Measurements from ENCODE around the gene RPS6KC1. TPM values are rescaled to one million over a fixed set of nuclear protein-coding genes. Genes with fewer than 3 reads are reported as not detected.
A peak's percentile ranks its signal among the peaks of the same experiment; 100 is the strongest.

The RPS6KC1 gene
- total RNA-seq, 1 experiment from 2014 or later = 16.9 TPM

GRCh38 chr1:213260311-213261075, 209.5 kb downstream of the RPS6KC1 start:
- Histone ChIP-seq H4K91ac (ENCODE audit: insufficient read length, low read depth, low read length) (no peak overlapping the region), H3K27me3 (ENCODE audit: insufficient read depth, low read length) (no peaks in the 10 kb centered on the region), H2BK120ac (ENCODE audit: low read depth, low read length, poor library complexity, severe bottlenecking) (no peak overlapping the region), H3K23ac (ENCODE audit: insufficient read length, low read depth, low read length) (no peak overlapping the region), H3K79me1 (ENCODE audit: insufficient read depth, low read depth, low read length, poor library complexity, severe bottlenecking) (no peaks in the 10 kb centered on the region), H3K4ac (ENCODE audit: low read depth, low read length) (no peak overlapping the region), H2BK15ac (ENCODE audit: low read depth, low read length) (no peak overlapping the region), H3T11ph (ENCODE audit: low read length) (no peak overlapping the region), H3K9ac (ENCODE audit: extremely low read depth, insufficient read length, low read length) (no peak overlapping the region), H4K5ac (ENCODE audit: insufficient read length, low read depth, low read length) (no peak overlapping the region), H3K56ac (ENCODE audit: insufficient read length, low read depth, low read length) (no peak overlapping the region), H3K79me2 (ENCODE audit: insufficient read depth, low read length) (no peaks in the 10 kb centered on the region), H2BK5ac (ENCODE audit: insufficient read length, low read length) (no peak overlapping the region), H3K4me1 (ENCODE audit: insufficient read depth, low read length) (peaks cover 2% of the 10 kb centered on the region), H3K4me2 (ENCODE audit: insufficient read depth, insufficient read length, low read length) (peak overlapping the region; percentile 64), H4K20me1 (ENCODE audit: control insufficient read depth, insufficient read depth, insufficient read length) (no peaks in the 10 kb centered on the region), H2AK5ac (ENCODE audit: insufficient read length, low read length) (no peak overlapping the region), H3K14ac (ENCODE audit: insufficient read depth, low read length) (no peak overlapping the region), H3K23me2 (ENCODE audit: insufficient read length, low read depth, low read length, poor library complexity, severe bottlenecking) (no peaks in the 10 kb centered on the region), H2AFZ (ENCODE audit: low read length) (no peak overlapping the region), H4K8ac (replicated peaks; ENCODE audit: insufficient read length, low read depth, low read length) (no peak overlapping the region), H2BK20ac (ENCODE audit: low read depth, low read length, poor library complexity, severe bottlenecking) (no peak overlapping the region), H3K18ac (ENCODE audit: insufficient read length, low read depth, low read length) (no peak overlapping the region), H3K9me3 (ENCODE audit: control insufficient read depth, low read depth, low read length) (no peaks in the 10 kb centered on the region), H3K27ac (ENCODE audit: insufficient read length, low read depth, low read length) (no peak overlapping the region), H2BK12ac (ENCODE audit: insufficient read length, low read depth, low read length) (no peak overlapping the region)
- Mint-ChIP-seq H3K4me3 (peak overlapping the region in 1 of 2 experiments; percentile 26; a peak in 3 of 5 replicates), H3K4me1 (peaks cover 19 to 23% of the 10 kb centered on the region in 2 experiments), H3K27ac (peak overlapping the region in 1 of 3 experiments; percentile 86; a peak in 2 of 7 replicates), H3K36me3 (ENCODE audit: insufficient read depth in 1 of 3, low read depth in 3 of 3) (no peaks in the 10 kb centered on the region), H3K9me3 (no peaks in the 10 kb centered on the region), H3K27me3 (ENCODE audit: low read depth) (no peaks in the 10 kb centered on the region)
- no peak for DNase-seq
- no CpG with 5 or more reads among the region's 5 CpGs for WGBS (ENCODE audit: extremely low coverage, insufficient read length, low lambda C conversion rate)
- TF ChIP-seq CTCF (conservative IDR thresholded peaks at IDR 0.05) = no peak

Data from H9 (cell line).